Fibroblast of lung (primary cell): ENCODE data around the gene PHF21A.

ENCODE experiments used
- EZH2 ChIP-seq: IDR thresholded peaks from 2 replicates; pipeline ENCODE4 v1.5.1; 2012; ENCODE audit warnings: low read length, control low read depth, mild to moderate bottlenecking; ENCODE audit errors: missing control alignments
- TF ChIP-seq, protein P1 (sequence below), 2 donors: IDR thresholded peaks in 1 of 2; conservative IDR thresholded peaks in 1 of 2; 1 replicate in 1 of 2; 2 replicates in 1 of 2; pipeline ENCODE4 v1.5.1; 2011 to 2012; ENCODE audit warnings: low read length in 2 of 2, control low read depth in 1 of 2, inconsistent platforms in 1 of 2, low read depth in 1 of 2, mild to moderate bottlenecking in 1 of 2

DNA sequence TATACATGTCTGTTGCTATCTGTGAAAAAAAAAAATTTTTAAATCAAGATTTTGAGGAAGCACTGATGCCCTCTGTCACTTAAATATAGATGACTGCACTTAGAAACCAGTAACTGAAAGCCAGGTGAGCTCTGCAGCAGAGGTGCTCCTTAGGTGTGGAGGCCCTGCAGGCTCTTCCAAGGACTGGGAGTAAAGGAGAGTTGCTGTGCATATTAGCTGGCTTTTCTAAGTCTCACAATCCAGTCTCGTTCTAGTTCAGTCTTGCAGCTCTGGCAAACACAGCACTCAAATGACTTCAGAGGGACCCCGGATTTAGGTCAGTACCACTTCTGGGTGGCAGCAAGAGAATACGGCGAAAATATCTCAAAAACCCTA lies 137.8 kb downstream of the PHF21A start:
- TF ChIP-seq, protein P1, sequence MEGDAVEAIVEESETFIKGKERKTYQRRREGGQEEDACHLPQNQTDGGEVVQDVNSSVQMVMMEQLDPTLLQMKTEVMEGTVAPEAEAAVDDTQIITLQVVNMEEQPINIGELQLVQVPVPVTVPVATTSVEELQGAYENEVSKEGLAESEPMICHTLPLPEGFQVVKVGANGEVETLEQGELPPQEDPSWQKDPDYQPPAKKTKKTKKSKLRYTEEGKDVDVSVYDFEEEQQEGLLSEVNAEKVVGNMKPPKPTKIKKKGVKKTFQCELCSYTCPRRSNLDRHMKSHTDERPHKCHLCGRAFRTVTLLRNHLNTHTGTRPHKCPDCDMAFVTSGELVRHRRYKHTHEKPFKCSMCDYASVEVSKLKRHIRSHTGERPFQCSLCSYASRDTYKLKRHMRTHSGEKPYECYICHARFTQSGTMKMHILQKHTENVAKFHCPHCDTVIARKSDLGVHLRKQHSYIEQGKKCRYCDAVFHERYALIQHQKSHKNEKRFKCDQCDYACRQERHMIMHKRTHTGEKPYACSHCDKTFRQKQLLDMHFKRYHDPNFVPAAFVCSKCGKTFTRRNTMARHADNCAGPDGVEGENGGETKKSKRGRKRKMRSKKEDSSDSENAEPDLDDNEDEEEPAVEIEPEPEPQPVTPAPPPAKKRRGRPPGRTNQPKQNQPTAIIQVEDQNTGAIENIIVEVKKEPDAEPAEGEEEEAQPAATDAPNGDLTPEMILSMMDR (conservative IDR thresholded peaks at IDR 0.05 in 1 of 2, IDR thresholded peaks at IDR 0.05 in 1 of 2; ENCODE audit: low read depth in 1 of 2, low read length in 2 of 2), result no peak
- TF ChIP-seq EZH2, result no peak
